ENCODE data around the gene NBPF19.
"Not testable (repeated sequence)": the region's sequence is repeated elsewhere in the genome, so short reads cannot be mapped to it uniquely, and the experiment has no call there.

DNA sequence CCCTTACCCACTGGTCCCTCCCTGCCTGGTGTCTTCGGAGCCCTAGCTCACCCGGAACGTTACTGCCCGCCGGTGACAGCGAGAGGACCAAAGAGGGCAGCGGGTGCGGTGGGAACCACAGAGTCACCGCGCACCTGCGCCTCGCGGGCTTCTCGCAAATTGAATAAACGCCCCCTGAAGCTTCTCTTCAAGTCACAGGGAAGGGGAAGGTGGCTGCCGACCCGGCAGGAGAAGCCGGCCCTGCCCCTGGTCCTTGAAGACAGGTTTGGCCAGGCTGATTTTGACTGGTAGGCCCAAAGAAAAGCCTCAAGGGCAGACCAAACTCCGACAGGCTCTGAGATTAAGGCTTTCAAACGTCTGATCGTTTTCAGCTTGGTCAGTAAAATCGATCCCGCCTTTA lies 87.0 kb downstream of the NBPF19 start:
- not testable (repeated sequence) for TF ChIP-seq POLR2A (IDR thresholded peaks at IDR 0.05)
- TF ChIP-seq, protein P1, sequence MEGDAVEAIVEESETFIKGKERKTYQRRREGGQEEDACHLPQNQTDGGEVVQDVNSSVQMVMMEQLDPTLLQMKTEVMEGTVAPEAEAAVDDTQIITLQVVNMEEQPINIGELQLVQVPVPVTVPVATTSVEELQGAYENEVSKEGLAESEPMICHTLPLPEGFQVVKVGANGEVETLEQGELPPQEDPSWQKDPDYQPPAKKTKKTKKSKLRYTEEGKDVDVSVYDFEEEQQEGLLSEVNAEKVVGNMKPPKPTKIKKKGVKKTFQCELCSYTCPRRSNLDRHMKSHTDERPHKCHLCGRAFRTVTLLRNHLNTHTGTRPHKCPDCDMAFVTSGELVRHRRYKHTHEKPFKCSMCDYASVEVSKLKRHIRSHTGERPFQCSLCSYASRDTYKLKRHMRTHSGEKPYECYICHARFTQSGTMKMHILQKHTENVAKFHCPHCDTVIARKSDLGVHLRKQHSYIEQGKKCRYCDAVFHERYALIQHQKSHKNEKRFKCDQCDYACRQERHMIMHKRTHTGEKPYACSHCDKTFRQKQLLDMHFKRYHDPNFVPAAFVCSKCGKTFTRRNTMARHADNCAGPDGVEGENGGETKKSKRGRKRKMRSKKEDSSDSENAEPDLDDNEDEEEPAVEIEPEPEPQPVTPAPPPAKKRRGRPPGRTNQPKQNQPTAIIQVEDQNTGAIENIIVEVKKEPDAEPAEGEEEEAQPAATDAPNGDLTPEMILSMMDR (IDR thresholded peaks at IDR 0.05), result not testable (repeated sequence)

Data from testis (tissue), 2 donors.